OCI-LY1 (cell line): ENCODE results near the gene TBC1D3I.
A peak's percentile ranks its signal among the peaks of the same experiment; 100 is the strongest.

Source experiments
- H2AFZ ChIP-seq: fragments of 200-600 bp; sonication (generic), shearing (Covaris generic); 2 replicates; pipeline ENCODE4 v1.6.0; 2014; ENCODE audit warnings: antibody characterized with exemption, mild to moderate bottlenecking, low read length
- H3F3A ChIP-seq: fragments of 200-600 bp; sonication (generic), shearing (Covaris generic); 2 replicates; pipeline ENCODE4 v1.6.0; 2014; ENCODE audit warnings: mild to moderate bottlenecking, antibody characterized with exemption, low read length, moderate library complexity; ENCODE audit not compliant: insufficient read depth
- H3K27ac ChIP-seq: fragments of 200-600 bp; sonication (generic); 2 replicates; pipeline ENCODE4 v1.5.1; 2014; ENCODE audit warnings: low read length, mixed run types, mild to moderate bottlenecking, low read depth; ENCODE audit not compliant: poor library complexity, severe bottlenecking
- H3K27me3 ChIP-seq: fragments of 200-600 bp; sonication (generic); 2 replicates; pipeline ENCODE4 v1.6.0; 2014; ENCODE audit warnings: antibody characterized with exemption, mild to moderate bottlenecking, low read length, moderate library complexity; ENCODE audit not compliant: insufficient read depth
- H3K36me3 ChIP-seq: fragments of 200-600 bp; sonication (generic); 2 replicates; pipeline ENCODE4 v1.6.1; 2014; ENCODE audit warnings: mild to moderate bottlenecking, antibody characterized with exemption, low read length, moderate library complexity, mixed read lengths; ENCODE audit not compliant: insufficient read depth
- H3K4me1 ChIP-seq: fragments of 200-600 bp; sonication (generic); 2 replicates; pipeline ENCODE4 v1.5.1; 2014; ENCODE audit warnings: mild to moderate bottlenecking, low read length, moderate library complexity; ENCODE audit not compliant: insufficient read depth, severe bottlenecking
- H3K4me2 ChIP-seq: fragments of 200-600 bp; sonication (generic), shearing (Covaris generic); 2 replicates; pipeline ENCODE4 v1.6.1; 2014; ENCODE audit warnings: low read length
- H3K4me3 ChIP-seq: fragments of 200-600 bp; sonication (generic); 2 replicates; pipeline ENCODE4 v1.5.1; 2014; ENCODE audit warnings: low read length, low read depth, mild to moderate bottlenecking, mixed read lengths; ENCODE audit not compliant: poor library complexity, severe bottlenecking
- H3K79me2 ChIP-seq: fragments of 200-600 bp; shearing (Covaris generic); 2 replicates; pipeline ENCODE4 v1.6.1; 2016; ENCODE audit warnings: mixed run types, low read length, mixed read lengths; ENCODE audit not compliant: insufficient read depth
- H3K9ac ChIP-seq: fragments of 200-600 bp; sonication (generic), shearing (Covaris generic); 2 replicates; pipeline ENCODE4 v1.6.1; 2014; ENCODE audit warnings: mild to moderate bottlenecking, low read length, mixed read lengths
- H3K9me2 ChIP-seq: fragments of 200-600 bp; sonication (generic), shearing (Covaris generic); 2 replicates; pipeline ENCODE4 v1.6.1; 2014; ENCODE audit warnings: low read depth, mild to moderate bottlenecking, low read length, mixed read lengths
- H3K9me3 ChIP-seq: fragments of 200-600 bp; shearing (Covaris generic); 2 replicates; pipeline ENCODE4 v1.6.1; 2014; ENCODE audit warnings: low read length, mixed read lengths
- H4K20me1 ChIP-seq: fragments of 200-600 bp; sonication (generic), shearing (Covaris generic); 2 replicates; pipeline ENCODE4 v1.6.0; 2016; ENCODE audit warnings: mild to moderate bottlenecking, low read length; ENCODE audit not compliant: insufficient read depth
- EZH2 ChIP-seq: fragments of 200-600 bp; sonication (generic), shearing (Covaris generic); IDR thresholded peaks from 2 replicates; pipeline ENCODE4 v1.8.0; 2017; ENCODE audit warnings: borderline replicate concordance, mixed run types, mild to moderate bottlenecking, antibody characterized with exemption, low read length, moderate library complexity, mixed read lengths
- TF ChIP-seq, protein P1 (sequence below): fragments of 200-600 bp; sonication (generic), shearing (Covaris generic); IDR thresholded peaks from 2 replicates; pipeline ENCODE4 v1.5.1; 2017; ENCODE audit warnings: mild to moderate bottlenecking, antibody characterized with exemption, low read length, moderate library complexity, mixed read lengths

The TBC1D3I gene

DNA sequence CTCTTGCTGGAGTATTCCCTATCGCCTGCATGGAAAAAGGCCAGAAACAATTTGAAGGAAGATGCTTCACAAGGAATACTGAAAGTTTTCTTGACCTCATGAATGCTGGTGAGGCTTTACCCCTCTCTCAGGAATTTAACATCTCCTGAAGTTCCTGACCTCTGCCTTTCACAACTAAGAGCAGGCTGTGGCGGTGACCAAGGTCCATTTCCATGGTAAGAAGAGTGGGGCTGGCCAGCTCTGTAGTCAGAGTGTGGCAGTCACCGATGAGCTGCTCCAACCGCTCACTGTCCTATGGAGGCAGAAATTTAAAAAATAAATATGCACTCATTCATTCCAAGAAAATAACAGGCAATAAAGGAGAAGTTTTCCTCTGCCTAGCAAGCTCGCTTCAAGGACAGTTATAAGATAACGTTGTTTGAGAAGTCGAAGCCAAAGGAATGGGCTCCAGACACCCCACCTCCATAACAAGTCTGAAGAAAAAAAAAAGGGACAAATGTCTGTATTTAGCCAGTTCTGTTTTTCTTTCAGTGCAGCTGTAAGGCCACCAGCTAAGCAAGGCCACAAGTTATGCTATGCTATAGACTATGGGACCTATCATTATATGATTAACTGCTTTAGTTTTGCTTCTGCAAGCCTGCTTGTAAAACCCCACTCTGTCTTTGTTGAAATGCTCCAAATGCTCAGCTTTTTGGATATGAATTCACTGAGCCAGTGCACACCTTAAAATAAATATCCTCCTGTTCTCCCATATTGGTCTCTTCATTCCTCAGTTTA is 59.5 kb downstream of the TBC1D3I start:
- no peaks in the 10 kb centered on the region for H3F3A ChIP-seq
- H3K27me3 ChIP-seq: no peaks in the 10 kb centered on the region
- H3K9ac ChIP-seq: no peak overlapping the region
- no peaks in the 10 kb centered on the region for H3K9me3 ChIP-seq
- H3K4me2 ChIP-seq: no peak overlapping the region
- H3K27ac ChIP-seq: peak overlapping the region; percentile 46
- no peaks in the 10 kb centered on the region for H3K9me2 ChIP-seq
- no peak overlapping the region for H3K4me3 ChIP-seq
- H3K79me2 ChIP-seq: no peaks in the 10 kb centered on the region
- TF ChIP-seq, protein P1, sequence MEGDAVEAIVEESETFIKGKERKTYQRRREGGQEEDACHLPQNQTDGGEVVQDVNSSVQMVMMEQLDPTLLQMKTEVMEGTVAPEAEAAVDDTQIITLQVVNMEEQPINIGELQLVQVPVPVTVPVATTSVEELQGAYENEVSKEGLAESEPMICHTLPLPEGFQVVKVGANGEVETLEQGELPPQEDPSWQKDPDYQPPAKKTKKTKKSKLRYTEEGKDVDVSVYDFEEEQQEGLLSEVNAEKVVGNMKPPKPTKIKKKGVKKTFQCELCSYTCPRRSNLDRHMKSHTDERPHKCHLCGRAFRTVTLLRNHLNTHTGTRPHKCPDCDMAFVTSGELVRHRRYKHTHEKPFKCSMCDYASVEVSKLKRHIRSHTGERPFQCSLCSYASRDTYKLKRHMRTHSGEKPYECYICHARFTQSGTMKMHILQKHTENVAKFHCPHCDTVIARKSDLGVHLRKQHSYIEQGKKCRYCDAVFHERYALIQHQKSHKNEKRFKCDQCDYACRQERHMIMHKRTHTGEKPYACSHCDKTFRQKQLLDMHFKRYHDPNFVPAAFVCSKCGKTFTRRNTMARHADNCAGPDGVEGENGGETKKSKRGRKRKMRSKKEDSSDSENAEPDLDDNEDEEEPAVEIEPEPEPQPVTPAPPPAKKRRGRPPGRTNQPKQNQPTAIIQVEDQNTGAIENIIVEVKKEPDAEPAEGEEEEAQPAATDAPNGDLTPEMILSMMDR: no peak
- no peak for TF ChIP-seq EZH2
- no peak overlapping the region for H2AFZ ChIP-seq
- no peaks in the 10 kb centered on the region for H3K36me3 ChIP-seq
- peaks cover 38% of the 10 kb centered on the region for H3K4me1 ChIP-seq
- H4K20me1 ChIP-seq: no peaks in the 10 kb centered on the region
